B cell (primary cell): ENCODE results near the gene KIAA1614.

ENCODE experiments used
- EZH2 ChIP-seq: IDR thresholded peaks from 2 replicates; pipeline ENCODE4 v1.6.1; 2012; ENCODE audit warnings: borderline replicate concordance, low read depth, mild to moderate bottlenecking, moderate library complexity, low read length; ENCODE audit not compliant: insufficient read depth, poor library complexity, severe bottlenecking
- TF ChIP-seq, protein P1 (sequence below): fragments of 200-600 bp; IDR thresholded peaks from one replicate; pipeline ENCODE4 v1.8.0; 2022; ENCODE audit warnings: antibody characterized with exemption, mild to moderate bottlenecking

GRCh38 chr1:180954005-180954800, 41.5 kb downstream of the KIAA1614 start:
- TF ChIP-seq, protein P1, sequence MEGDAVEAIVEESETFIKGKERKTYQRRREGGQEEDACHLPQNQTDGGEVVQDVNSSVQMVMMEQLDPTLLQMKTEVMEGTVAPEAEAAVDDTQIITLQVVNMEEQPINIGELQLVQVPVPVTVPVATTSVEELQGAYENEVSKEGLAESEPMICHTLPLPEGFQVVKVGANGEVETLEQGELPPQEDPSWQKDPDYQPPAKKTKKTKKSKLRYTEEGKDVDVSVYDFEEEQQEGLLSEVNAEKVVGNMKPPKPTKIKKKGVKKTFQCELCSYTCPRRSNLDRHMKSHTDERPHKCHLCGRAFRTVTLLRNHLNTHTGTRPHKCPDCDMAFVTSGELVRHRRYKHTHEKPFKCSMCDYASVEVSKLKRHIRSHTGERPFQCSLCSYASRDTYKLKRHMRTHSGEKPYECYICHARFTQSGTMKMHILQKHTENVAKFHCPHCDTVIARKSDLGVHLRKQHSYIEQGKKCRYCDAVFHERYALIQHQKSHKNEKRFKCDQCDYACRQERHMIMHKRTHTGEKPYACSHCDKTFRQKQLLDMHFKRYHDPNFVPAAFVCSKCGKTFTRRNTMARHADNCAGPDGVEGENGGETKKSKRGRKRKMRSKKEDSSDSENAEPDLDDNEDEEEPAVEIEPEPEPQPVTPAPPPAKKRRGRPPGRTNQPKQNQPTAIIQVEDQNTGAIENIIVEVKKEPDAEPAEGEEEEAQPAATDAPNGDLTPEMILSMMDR = no peak
- no peak for TF ChIP-seq EZH2
